GM18867 (cell line): ENCODE data around the gene PSMA2.
"Not testable (repeated sequence)": the region's sequence is repeated elsewhere in the genome, so short reads cannot be mapped to it uniquely, and the experiment has no call there.

Experiments
- ATAC-seq: cut with Tn5 transposase; IDR thresholded peaks from one replicate; pipeline ENCODE4 v1.9.1; 2021; ENCODE audit warnings: mild to moderate bottlenecking, moderate library complexity; ENCODE audit not compliant: unreplicated experiment

The PSMA2 gene

DNA sequence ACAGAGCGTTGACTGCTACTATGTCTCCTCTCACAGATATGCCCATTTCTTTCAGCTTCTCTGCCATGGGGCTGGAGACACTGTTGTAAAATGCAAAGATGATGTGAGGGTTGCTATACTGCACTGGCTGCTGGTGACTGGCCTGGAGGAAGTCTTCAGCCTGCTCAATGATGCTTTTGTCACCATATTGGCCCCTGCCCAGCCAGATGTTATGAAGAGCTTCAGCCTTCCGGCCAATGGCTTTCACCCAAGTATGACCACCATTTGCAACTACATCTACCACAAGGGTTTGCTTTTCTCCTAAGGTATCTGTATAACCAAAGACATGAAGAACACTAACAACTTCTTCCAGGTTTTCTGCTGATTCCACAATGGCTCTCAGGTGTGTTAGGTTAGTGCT, 21.7 kb downstream of the PSMA2 start:
- no peak for ATAC-seq

DNA sequence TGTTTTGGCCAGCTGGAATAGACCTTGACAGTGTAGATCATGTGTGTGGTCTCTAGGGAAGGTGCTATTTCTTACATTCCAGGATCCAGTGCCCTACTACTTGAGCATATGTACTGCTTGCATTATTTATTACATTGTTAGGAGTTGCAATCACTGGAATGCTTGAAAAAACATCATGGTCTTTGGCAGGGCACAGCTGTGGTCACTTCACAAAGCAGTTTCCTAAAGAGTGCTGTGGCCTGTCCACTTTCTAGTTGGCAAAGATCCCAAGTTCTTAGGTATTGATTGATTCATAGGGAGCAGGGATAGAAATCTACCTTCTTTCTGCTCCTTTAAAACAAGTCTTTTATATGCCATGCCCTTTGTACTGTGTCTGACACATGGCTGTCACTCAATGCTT, 24.7 kb downstream of the PSMA2 start:
- no peak for ATAC-seq

DNA sequence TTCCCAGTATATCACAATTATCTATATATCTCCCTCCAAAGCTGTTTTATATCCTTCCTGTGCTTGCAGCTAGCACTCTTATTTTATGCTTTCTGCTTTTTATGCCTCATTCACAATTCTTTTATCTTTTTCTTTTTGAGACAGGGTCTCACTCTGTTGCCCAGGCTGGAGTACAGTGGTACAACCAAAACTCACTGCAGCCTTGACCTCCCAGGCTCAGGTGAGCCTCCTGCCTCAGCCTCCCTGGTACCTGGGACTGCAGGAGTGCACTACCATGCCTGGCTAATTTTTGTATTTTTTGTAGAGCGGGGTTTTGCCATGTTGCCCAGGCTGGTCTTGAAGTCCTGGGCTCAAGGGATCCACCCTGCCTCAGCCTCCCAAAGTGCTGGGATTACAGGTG, 25.8 kb downstream of the PSMA2 start:
- no peak for ATAC-seq

DNA sequence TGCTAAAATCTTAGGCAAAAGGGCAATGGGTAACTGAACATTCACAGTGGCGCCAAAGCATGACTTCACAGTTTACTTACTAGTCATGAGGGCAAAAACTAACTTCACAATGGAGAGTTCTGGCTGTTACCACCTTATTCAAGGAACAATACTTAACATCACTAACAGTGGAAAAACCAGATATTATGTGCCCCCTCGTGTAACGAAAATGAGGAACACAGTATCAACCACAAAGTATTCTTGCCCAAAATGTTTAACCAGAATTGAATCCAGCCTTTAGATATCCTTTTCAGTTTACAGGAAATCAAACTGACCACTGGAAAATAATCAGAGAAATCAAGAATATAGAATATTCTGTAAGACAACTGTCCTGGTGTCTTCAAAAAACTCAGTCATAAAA, 29.6 kb downstream of the PSMA2 start:
- no peak for ATAC-seq

DNA sequence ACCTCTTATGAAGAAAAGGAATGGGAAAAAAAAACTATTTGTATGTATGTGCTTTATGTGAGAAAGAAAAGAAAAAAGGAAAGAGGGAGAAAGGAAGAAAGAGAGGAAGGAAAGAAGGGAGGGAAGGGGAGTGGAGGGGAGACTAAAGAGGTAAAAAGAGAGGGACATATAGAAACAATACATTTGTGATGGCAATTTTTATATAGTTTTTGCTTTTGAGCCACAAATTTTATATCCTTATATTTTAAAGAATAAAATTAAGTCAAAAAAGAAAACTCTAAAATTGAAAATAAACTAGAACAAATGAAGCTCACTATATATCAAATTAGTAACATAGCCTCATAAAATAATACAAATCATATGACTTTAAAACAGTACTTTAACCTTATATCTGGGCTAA, 31.1 kb downstream of the PSMA2 start:
- ATAC-seq: no peak

DNA sequence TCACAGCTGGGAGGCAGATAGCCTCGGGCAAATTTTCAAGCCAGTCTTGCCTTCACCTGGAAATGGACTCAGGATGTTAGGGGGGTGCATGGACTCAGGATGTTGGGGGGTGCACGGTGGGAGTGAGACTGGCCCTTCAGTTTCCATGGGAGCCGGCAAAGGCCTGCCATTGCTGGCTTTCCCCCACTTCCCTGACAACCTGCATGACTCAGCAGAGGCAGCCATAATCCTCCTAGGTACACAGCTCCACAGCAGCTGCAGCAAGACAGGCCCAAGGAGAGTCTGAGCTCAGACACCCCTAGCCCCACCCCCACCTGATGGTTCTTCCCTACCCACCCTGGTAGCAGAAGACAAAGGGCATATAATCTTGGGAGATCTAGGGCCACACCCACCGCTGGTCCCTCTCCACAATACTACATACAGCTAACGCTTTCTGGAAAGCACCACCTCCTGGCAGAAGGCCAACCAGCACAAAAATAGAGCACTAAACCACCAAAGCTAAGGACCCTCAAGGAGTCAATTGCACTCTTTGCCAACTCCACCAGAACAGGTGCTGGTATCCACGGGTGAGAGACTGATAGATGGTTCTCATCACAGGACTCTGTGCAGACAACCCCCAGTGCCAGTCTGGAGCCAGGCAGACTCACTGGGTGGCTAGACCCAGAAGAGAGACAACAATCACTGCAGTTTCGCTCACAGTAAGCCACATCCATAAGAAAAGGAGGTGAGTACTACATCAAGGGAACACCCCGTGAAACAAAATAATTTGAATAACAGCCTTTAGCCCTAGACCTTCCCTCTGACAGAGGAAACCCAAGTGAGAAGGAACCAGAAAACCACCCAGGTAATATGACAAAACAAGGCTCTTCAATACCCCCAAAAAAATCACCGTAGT, 38.4 kb downstream of the PSMA2 start:
- no peak for ATAC-seq

DNA sequence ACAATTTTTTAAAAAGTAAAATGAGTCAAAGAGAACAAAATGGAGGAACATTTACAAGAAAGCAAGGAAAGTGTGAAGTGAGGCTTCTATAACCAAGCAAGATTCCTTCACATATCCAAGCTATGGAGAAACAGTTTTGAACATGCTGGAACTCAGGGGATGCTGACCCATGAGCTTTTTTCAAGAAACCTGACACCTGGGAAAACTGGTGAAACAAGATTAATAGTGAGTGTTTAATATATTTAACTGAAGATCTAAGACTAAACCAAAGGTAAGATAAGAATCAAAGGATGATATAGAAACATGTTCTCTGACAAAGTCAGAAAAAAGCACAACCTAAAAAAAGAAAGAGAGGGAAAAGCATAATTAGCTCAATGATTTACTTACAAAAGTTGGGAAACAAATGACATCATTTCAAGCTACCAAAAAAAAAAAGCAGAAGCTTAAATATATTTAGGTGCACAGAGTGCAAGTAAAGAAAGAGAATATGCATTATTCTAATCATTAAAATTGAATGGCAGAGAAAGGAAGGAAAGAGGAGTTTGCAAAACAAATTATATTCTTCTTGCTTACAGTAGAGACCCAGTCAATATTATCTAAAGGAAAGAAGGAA, 45.0 kb downstream of the PSMA2 start:
- ATAC-seq: no peak

DNA sequence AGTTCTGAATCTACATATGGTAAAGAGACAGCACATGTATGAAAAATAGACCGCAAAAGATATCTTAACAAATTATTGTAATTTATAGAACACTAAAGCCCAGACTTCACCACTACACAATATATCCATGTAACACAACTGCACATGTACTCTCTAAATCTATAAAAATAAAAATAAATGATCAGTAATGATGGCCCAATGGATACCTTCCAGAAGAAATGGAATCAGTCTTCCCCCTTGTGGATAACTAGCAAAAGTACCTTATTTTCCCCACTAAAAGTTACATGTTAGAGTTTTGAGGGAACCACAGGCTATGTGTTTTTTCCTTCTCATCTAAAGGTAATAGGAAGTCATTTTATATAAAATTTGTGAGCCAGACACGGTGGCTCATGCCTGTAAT, 45.8 kb downstream of the PSMA2 start:
- no peak for ATAC-seq

DNA sequence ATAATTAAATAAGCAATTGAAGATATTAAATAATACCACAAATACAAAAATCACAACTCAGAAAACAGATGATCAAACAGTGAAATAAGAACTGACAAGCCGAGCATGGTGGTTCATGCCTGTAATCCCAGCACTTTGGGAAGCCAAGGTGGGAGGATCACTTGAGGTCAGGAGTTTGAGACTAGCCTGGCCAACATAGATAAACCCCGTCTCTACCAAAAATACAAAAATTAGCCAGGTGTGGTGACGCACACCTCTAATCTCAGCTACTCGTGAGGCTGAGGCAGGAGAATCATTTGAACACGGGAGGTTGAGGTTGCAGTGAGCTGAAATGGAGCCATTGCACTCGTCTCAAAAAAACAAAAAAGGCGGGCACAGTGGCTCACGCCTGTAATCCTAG, 46.8 kb downstream of the PSMA2 start:
- ATAC-seq: not testable (repeated sequence)

DNA sequence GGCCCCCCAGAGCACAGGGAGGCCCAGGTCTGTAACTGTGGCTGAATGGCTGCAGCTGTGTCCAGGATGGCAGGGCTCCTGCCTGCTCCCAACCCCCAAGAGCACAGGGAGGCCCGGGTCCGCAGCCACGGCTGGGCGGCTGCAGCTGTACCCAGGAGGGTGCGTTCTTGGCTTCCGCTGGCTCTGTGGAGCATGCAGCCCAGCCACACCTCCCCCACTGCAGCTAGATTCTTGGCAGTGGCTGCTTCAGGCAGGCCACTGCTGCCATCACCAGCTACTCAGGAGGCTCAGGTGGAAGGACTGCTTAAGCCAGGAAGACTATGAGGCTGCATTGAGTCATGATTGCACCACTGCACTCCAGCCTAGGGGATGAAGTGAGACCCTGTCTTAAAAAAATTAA, 48.0 kb downstream of the PSMA2 start:
- no peak for ATAC-seq

DNA sequence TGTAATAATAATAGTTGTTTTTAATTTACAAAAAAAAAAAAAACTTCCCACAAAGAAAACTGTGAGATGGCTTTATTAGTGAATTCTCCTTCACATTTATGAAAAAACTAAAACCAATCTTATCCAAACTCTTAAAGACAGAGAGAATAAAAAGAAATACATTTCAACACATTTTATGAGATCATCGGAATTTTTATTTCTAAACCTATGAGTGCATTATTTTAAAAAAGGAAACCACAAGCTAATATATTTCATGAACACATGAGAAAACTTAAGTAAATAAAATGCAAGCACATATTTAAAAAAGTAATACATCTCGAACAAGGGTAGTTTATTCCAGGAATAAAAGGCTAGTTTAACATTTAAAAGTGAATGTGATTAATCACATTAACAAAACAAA, 51.6 kb downstream of the PSMA2 start:
- no peak for ATAC-seq

DNA sequence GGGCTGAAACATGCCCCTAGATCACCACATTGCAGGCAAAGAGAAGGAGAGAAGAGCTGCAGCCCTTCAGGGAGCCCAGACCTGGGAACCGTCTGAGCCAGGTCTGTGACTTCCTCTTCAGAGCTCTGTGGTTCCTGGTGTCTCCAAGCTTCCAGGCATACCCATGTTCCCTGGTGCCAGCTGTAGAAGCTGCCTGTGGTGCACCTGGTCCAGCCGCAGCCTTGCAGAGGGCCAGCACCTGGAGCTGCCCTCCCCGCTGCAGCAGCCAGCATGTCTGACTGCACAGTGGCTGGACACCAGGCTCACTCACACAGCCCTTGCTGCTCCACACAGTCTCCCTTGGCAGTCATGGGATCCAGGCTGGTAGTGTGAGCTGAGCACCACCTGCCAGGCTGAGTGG, 53.7 kb downstream of the PSMA2 start:
- no peak for ATAC-seq

DNA sequence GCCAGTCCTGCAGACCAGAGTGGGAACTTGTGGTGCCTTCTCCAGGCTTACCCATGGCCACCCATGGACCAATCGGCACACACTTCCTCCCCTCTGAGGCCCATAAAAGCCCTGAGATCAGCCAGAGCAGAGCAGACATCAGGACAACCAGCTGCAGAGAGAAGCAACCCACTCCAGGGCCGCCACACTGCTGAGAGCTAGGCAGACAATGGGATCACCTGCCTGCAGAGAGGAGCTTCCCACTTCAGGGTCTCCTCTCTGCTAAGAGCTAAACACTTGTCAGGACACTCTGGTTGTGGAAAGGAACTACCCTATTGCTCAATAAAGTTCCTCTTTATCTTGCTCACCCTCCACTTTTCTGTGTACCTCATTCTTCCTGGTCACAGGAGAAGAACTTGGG, 54.1 kb downstream of the PSMA2 start:
- no peak for ATAC-seq

DNA sequence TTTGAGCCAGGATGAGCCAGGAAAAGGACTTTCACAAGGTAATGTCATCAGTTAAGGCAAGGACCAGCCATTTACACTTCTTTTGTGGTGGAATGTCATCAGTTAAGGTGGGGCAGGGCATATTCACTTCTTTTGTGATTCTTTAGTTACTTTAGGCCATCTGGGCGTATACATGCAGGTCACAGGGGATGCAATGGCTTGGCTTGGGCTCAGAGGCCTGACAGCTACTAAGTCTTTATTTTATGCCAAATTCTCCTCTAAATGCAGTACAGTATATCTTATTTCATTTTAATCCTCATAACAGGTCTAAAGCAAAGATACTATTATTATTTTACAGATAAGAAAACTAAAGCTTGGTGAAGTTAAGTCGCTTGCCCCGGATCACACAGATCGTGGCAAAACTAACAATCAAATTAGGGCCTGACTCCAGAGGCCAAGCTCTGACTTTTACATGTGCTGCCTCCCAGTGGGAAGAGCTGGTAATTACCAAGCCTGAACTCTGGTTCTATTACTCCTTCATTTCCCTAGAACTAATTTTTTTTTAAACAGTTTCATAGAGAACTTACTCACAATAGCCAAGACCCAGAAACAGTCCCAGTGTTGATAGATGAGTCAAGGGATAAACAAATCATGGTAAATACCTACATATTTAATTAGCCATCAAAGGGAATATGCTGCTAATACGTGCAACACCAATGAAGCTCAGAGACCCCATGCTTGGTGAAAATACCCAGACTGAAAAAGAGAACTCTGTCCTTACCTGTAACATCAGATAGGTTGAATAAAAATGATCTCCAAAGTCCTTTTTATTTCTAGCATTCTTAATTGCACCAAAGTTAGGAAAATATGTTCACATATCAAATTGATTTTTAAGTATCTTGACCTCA, 55.5 kb downstream of the PSMA2 start:
- ATAC-seq: peak; percentile 99

DNA sequence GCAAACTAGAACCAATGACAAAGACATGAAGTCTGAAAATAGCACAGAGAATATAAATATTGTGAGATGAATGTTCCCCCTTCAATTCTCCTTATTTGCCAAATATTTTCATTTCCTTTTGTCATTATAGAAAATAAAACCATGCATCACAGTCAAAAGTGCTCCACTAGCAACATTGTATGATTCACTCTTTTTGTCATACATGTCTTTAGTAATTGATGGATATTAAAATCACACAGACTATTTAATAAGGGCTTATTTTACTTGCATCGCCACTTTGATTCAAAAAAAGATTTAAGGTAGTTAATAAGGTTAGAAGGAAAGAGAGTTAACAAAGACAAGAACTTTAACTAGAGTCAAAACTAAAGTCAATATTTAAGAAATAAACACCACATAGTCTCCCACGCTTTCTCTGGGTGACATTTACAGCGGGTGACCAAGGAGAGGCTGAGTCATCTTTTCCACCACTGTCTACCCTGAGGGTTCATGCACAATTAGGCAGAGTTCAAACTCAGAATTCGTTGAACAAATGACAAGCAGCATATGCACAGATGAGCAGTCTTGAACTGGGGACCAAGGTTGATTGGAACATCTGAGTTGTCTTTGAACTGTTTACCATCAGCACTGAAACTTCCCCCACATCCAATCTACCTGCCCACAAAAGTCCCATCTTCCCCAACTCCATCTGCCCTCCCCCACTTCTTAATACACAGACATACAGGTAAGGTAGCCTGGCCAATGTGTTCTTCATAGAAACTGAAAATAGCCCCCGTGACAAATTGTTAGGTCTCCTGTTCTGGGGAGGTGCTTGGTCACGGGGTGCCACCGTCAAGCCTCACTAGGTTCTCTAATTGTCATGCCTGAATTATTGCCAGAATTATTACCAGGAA, 62.6 kb downstream of the PSMA2 start:
- peak; percentile 97 for ATAC-seq

DNA sequence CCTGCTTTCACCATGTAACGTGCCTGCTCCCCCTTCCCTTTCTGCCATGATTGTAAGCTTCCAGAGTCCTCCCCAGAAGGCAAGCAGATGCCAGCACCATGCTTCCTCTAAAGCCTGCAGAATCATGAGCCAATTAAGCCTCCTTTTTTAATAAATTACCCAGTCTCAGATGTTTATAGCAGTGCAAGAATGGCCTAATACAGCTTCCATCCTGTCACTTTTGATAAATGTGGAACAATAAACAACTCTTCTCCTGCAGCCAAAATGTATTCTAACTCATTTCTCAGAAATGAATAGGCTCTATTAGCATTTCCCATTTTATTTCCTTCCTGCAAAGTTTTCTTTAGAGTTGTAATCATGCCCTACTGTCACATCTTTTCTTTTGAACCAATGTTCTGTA, 63.5 kb downstream of the PSMA2 start:
- ATAC-seq: no peak
